Germinal center (tissue), 1 donor: ENCODE results near the gene PEG3.

Source experiments
- DNase-seq: peaks from one replicate; pipeline ENCODE4 v3.0.0; 2012; ENCODE audit warnings: mixed read lengths, low spot score

Gene PEG3

GRCh38 chr19:56806639-56807038 is 33.9 kb downstream of the PEG3 start:
- no peak for DNase-seq
